Immature natural killer cell (primary cell): ENCODE data around the gene GAS6. TPM values are rescaled to one million over a fixed set of nuclear protein-coding genes. Genes with fewer than 3 reads are reported as not detected.

Experiments used
- DNase-seq, 3 donors: peaks; one replicate each; pipeline ENCODE4 v3.0.0; 2022; ENCODE audit warnings: mixed read lengths in 1 of 3
- H3K27ac Mint-ChIP-seq, 6 donors: one replicate each; pipeline ENCODE4 v1.8.0; 2020; ENCODE audit warnings: mixed read lengths in 6 of 6, mild to moderate bottlenecking in 5 of 6, inconsistent platforms in 4 of 6, moderate library complexity in 3 of 6
- H3K27me3 Mint-ChIP-seq, 3 donors: one replicate each; pipeline ENCODE4 v1.8.0; 2020 to 2021; ENCODE audit warnings: low read depth in 3 of 3, mild to moderate bottlenecking in 3 of 3, mixed read lengths in 3 of 3, moderate library complexity in 3 of 3, inconsistent platforms in 1 of 3
- H3K36me3 Mint-ChIP-seq, 3 donors: one replicate each; pipeline ENCODE4 v1.8.0; 2020; ENCODE audit warnings: mixed read lengths in 3 of 3, inconsistent platforms in 2 of 3, mild to moderate bottlenecking in 2 of 3
- H3K4me1 Mint-ChIP-seq, 2 donors: one replicate each; pipeline ENCODE4 v1.8.0; 2020; ENCODE audit warnings: inconsistent platforms in 2 of 2, mild to moderate bottlenecking in 2 of 2, mixed read lengths in 2 of 2, moderate library complexity in 1 of 2
- H3K4me3 Mint-ChIP-seq, 5 donors: one replicate each; pipeline ENCODE4 v1.8.0; 2020; ENCODE audit warnings: mild to moderate bottlenecking in 5 of 5, mixed read lengths in 5 of 5, inconsistent platforms in 3 of 5, moderate library complexity in 3 of 5
- H3K9me3 Mint-ChIP-seq, 6 donors: one replicate each; pipeline ENCODE4 v1.8.0; 2020; ENCODE audit warnings: mild to moderate bottlenecking in 6 of 6, mixed read lengths in 6 of 6, inconsistent platforms in 4 of 6, moderate library complexity in 3 of 6
- polyA plus RNA-seq, 3 donors: library from polyadenylated mRNA; unstranded; fragments of 300-500 nt; fragmentation: Illumina TruSeq; gene quantifications; one replicate each; pipeline ENCODE4 v1.2.3, GENCODE V29; 2021

The GAS6 gene
- polyA plus RNA-seq, 3 donors from 2014 or later = 1.0 to 1.2 TPM; not detected in 1

GRCh38 chr13:113850722-113851479 lies 13.0 kb downstream of the GAS6 start:
- no peak overlapping the region for H3K4me3 Mint-ChIP-seq
- H3K4me1 Mint-ChIP-seq = peaks cover 20 to 31% of the 10 kb centered on the region in 2 donors

GRCh38 chr13:113849981-113850721 lies 13.7 kb downstream of the GAS6 start:
- Mint-ChIP-seq H3K27ac (no peak overlapping the region), H3K4me1 (peaks cover 27 to 38% of the 10 kb centered on the region in 2 donors), H3K27me3 (peaks cover 2 to 6% (median 2%) of the 10 kb centered on the region in 3 donors), H3K4me3 (no peak overlapping the region), H3K9me3 (no peaks in the 10 kb centered on the region), H3K36me3 (no peaks in the 10 kb centered on the region)
- no peak for DNase-seq

More at GRCh38 chr13:113850722-113851479, 13.0 kb downstream of the GAS6 start:
- H3K27ac Mint-ChIP-seq = no peak overlapping the region
- no peaks in the 10 kb centered on the region for H3K36me3 Mint-ChIP-seq
- no peaks in the 10 kb centered on the region for H3K9me3 Mint-ChIP-seq
- peaks cover 2 to 6% (median 3%) of the 10 kb centered on the region in 3 donors for H3K27me3 Mint-ChIP-seq
- DNase-seq = no peak

- no peak for DNase-seq
Measured at GRCh38 chr13:113849546-113849945, 14.3 kb downstream of the GAS6 start.

GRCh38 chr13:113848431-113849260 lies 15.2 kb downstream of the GAS6 start:
- no peak overlapping the region for H3K4me3 Mint-ChIP-seq
- DNase-seq = no peak
- no peaks in the 10 kb centered on the region for H3K9me3 Mint-ChIP-seq
- no peak overlapping the region for H3K27ac Mint-ChIP-seq
- peaks cover 29 to 38% of the 10 kb centered on the region in 2 donors for H3K4me1 Mint-ChIP-seq
- no peaks in the 10 kb centered on the region for H3K36me3 Mint-ChIP-seq
- H3K27me3 Mint-ChIP-seq = peaks cover 2 to 8% (median 6%) of the 10 kb centered on the region in 3 donors

More at GRCh38 chr13:113849546-113849945, 14.3 kb downstream of the GAS6 start:
- H3K36me3 Mint-ChIP-seq = no peaks in the 10 kb centered on the region
- no peak overlapping the region for H3K27ac Mint-ChIP-seq
- no peaks in the 10 kb centered on the region for H3K9me3 Mint-ChIP-seq
- H3K27me3 Mint-ChIP-seq = peaks cover 2 to 10% (median 2%) of the 10 kb centered on the region in 3 donors
- peaks cover 28 to 39% of the 10 kb centered on the region in 2 donors for H3K4me1 Mint-ChIP-seq
- H3K4me3 Mint-ChIP-seq = no peak overlapping the region

- no peaks in the 10 kb centered on the region for H3K9me3 Mint-ChIP-seq
- no peaks in the 10 kb centered on the region for H3K36me3 Mint-ChIP-seq
- no peak for DNase-seq
- no peak overlapping the region for H3K4me3 Mint-ChIP-seq
- peaks cover 2 to 8% (median 6%) of the 10 kb centered on the region in 3 donors for H3K27me3 Mint-ChIP-seq
- H3K27ac Mint-ChIP-seq = no peak overlapping the region
- peaks cover 29 to 33% of the 10 kb centered on the region in 2 donors for H3K4me1 Mint-ChIP-seq
Measured at GRCh38 chr13:113848020-113848419, 15.9 kb downstream of the GAS6 start.

- peak overlapping the region; percentile 37 to 72 (median 55) for H3K4me3 Mint-ChIP-seq
- H3K36me3 Mint-ChIP-seq = no peaks in the 10 kb centered on the region
- H3K27me3 Mint-ChIP-seq = peaks cover 3 to 9% (median 6%) of the 10 kb centered on the region in 3 donors
- H3K4me1 Mint-ChIP-seq = peaks cover 33 to 40% of the 10 kb centered on the region in 2 donors
- H3K27ac Mint-ChIP-seq = no peak overlapping the region
- peak in 2 of 3 donors; percentile 40 to 47 for DNase-seq
- H3K9me3 Mint-ChIP-seq = peaks cover 0 to 2% (median 0%) of the 10 kb centered on the region in 6 donors
Measured at GRCh38 chr13:113846636-113847318, 17.1 kb downstream of the GAS6 start.

- Mint-ChIP-seq H3K36me3 (no peaks in the 10 kb centered on the region), H3K9me3 (peaks cover 0 to 2% (median 0%) of the 10 kb centered on the region in 6 donors), H3K4me3 (peak overlapping the region; percentile 37 to 72 (median 55)), H3K27me3 (peaks cover 3 to 9% (median 6%) of the 10 kb centered on the region in 3 donors), H3K27ac (no peak overlapping the region), H3K4me1 (peaks cover 40 to 48% of the 10 kb centered on the region in 2 donors)
- no peak for DNase-seq
Measured at GRCh38 chr13:113845723-113846635, 17.9 kb downstream of the GAS6 start.

GRCh38 chr13:113845055-113845454 lies 18.8 kb downstream of the GAS6 start:
- Mint-ChIP-seq H3K9me3 (peaks cover 0 to 2% (median 0%) of the 10 kb centered on the region in 6 donors), H3K4me3 (peak overlapping the region in 1 of 5 donors; percentile 46), H3K36me3 (no peaks in the 10 kb centered on the region), H3K4me1 (peaks cover 40 to 49% of the 10 kb centered on the region in 2 donors), H3K27me3 (peaks cover 3 to 9% (median 6%) of the 10 kb centered on the region in 3 donors), H3K27ac (no peak overlapping the region)
- DNase-seq = no peak

GRCh38 chr13:113843864-113844556 lies 19.9 kb downstream of the GAS6 start:
- H3K27me3 Mint-ChIP-seq = peaks cover 2 to 9% (median 6%) of the 10 kb centered on the region in 3 donors
- H3K9me3 Mint-ChIP-seq = peaks cover 0 to 2% (median 0%) of the 10 kb centered on the region in 6 donors
- no peak for DNase-seq
- H3K4me3 Mint-ChIP-seq = peak overlapping the region in 3 of 5 donors; percentile 19 to 38 (median 25)
- H3K27ac Mint-ChIP-seq = no peak overlapping the region
- H3K4me1 Mint-ChIP-seq = peaks cover 40 to 49% of the 10 kb centered on the region in 2 donors
- no peaks in the 10 kb centered on the region for H3K36me3 Mint-ChIP-seq

- no peak overlapping the region for H3K27ac Mint-ChIP-seq
- H3K4me3 Mint-ChIP-seq = no peak overlapping the region
- H3K9me3 Mint-ChIP-seq = peaks cover 0 to 2% (median 0%) of the 10 kb centered on the region in 6 donors
- no peak for DNase-seq
- peaks cover 40 to 49% of the 10 kb centered on the region in 2 donors for H3K4me1 Mint-ChIP-seq
- no peaks in the 10 kb centered on the region for H3K36me3 Mint-ChIP-seq
- H3K27me3 Mint-ChIP-seq = peaks cover 2 to 9% (median 6%) of the 10 kb centered on the region in 3 donors
Measured at GRCh38 chr13:113843063-113843654, 20.7 kb downstream of the GAS6 start.

GRCh38 chr13:113842336-113843062 lies 21.4 kb downstream of the GAS6 start:
- Mint-ChIP-seq H3K4me1 (peaks cover 40 to 49% of the 10 kb centered on the region in 2 donors), H3K36me3 (no peaks in the 10 kb centered on the region), H3K27me3 (peaks cover 2 to 12% (median 4%) of the 10 kb centered on the region in 3 donors), H3K4me3 (no peak overlapping the region), H3K9me3 (peaks cover 0 to 2% (median 0%) of the 10 kb centered on the region in 6 donors), H3K27ac (peak overlapping the region in 2 of 6 donors; percentile 15 to 50)
- DNase-seq = no peak
